Prostate gland (tissue), 2 donors: ENCODE results near the gene NRARP.

Source experiments
- POLR2A ChIP-seq: fragments of 450-650 bp; IDR thresholded peaks from one replicate; pipeline ENCODE4 v1.6.1; 2016; ENCODE audit warnings: antibody characterized with exemption, mild to moderate bottlenecking
- POLR2AphosphoS5 ChIP-seq: sonication (generic); formaldehyde crosslinking; IDR thresholded peaks from one replicate; pipeline ENCODE4 v1.6.1; 2017; ENCODE audit warnings: antibody characterized with exemption
- TF ChIP-seq, protein P1 (sequence below), 4 experiments: fragments of 200-600 bp in 2 of 4; fragments of 450-650 bp in 2 of 4; sonication (generic) in 2 of 4; IDR thresholded peaks; 1 replicate in 3 of 4; 2 replicates in 1 of 4; pipeline ENCODE4 v1.5.1; 2016 to 2019; ENCODE audit warnings: antibody characterized with exemption in 4 of 4, mild to moderate bottlenecking in 2 of 4, moderate library complexity in 2 of 4

GRCh38 chr9:137268538-137269201 lies 33.4 kb downstream of the NRARP start:
- TF ChIP-seq, protein P1, sequence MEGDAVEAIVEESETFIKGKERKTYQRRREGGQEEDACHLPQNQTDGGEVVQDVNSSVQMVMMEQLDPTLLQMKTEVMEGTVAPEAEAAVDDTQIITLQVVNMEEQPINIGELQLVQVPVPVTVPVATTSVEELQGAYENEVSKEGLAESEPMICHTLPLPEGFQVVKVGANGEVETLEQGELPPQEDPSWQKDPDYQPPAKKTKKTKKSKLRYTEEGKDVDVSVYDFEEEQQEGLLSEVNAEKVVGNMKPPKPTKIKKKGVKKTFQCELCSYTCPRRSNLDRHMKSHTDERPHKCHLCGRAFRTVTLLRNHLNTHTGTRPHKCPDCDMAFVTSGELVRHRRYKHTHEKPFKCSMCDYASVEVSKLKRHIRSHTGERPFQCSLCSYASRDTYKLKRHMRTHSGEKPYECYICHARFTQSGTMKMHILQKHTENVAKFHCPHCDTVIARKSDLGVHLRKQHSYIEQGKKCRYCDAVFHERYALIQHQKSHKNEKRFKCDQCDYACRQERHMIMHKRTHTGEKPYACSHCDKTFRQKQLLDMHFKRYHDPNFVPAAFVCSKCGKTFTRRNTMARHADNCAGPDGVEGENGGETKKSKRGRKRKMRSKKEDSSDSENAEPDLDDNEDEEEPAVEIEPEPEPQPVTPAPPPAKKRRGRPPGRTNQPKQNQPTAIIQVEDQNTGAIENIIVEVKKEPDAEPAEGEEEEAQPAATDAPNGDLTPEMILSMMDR (IDR thresholded peaks at IDR 0.05), result no peak
- TF ChIP-seq POLR2AphosphoS5 (no peak), POLR2A (no peak)
